HG02870 (cell line): ENCODE results near the gene SDC1.
"Not testable (repeated sequence)": the region's sequence is repeated elsewhere in the genome, so short reads cannot be mapped to it uniquely, and the experiment has no call there.

Experiments used
- ATAC-seq: cut with Tn5 transposase; IDR thresholded peaks from one replicate; pipeline ENCODE4 v1.9.1; 2021; ENCODE audit warnings: mild to moderate bottlenecking, moderate library complexity; ENCODE audit not compliant: unreplicated experiment

SDC1 gene

GRCh38 chr2:20224716-20225293 lies at the start of gene SDC1:
TSS of gene SDC1 (minus strand) at chr2:20225130. CDS start at chr2:20224867, 263 bp downstream.
- ATAC-seq = peak; percentile 19

- ATAC-seq = no peak
These were observed 48.1 kb upstream of the SDC1 start for GRCh38 chr2:20273042-20273441.

- not testable (repeated sequence) for ATAC-seq
These were observed 43.4 kb upstream of the SDC1 start for GRCh38 chr2:20268317-20268716.

- no peak for ATAC-seq
These were observed 42.6 kb upstream of the SDC1 start for GRCh38 chr2:20267529-20267928.

- ATAC-seq = no peak
These were observed 39.7 kb upstream of the SDC1 start for GRCh38 chr2:20264629-20265028.

GRCh38 chr2:20257411-20257810 lies 32.5 kb upstream of the SDC1 start:
- no peak for ATAC-seq

GRCh38 chr2:20254731-20255130 lies 29.8 kb upstream of the SDC1 start:
- no peak for ATAC-seq

GRCh38 chr2:20250436-20250835 lies 25.5 kb upstream of the SDC1 start:
- no peak for ATAC-seq

- ATAC-seq = no peak
These were observed 24.2 kb upstream of the SDC1 start for GRCh38 chr2:20249170-20249569.

- no peak for ATAC-seq
These were observed 22.2 kb upstream of the SDC1 start for GRCh38 chr2:20247084-20247483.

- not testable (repeated sequence) for ATAC-seq
These were observed 18.7 kb upstream of the SDC1 start for GRCh38 chr2:20243637-20244036.

- no peak for ATAC-seq
These were observed 17.9 kb upstream of the SDC1 start for GRCh38 chr2:20242727-20243377.

GRCh38 chr2:20241973-20242726 lies 17.2 kb upstream of the SDC1 start:
- ATAC-seq = no peak

- ATAC-seq = not testable (repeated sequence)
These were observed 15.4 kb upstream of the SDC1 start for GRCh38 chr2:20240291-20240690.

- ATAC-seq = no peak
These were observed 11.6 kb upstream of the SDC1 start for GRCh38 chr2:20236496-20236895.

- no peak for ATAC-seq
These were observed 10.8 kb upstream of the SDC1 start for GRCh38 chr2:20235655-20236305.

GRCh38 chr2:20234597-20234996 lies 9.7 kb upstream of the SDC1 start:
- ATAC-seq = not testable (repeated sequence)

GRCh38 chr2:20232837-20233207 lies 7.9 kb upstream of the SDC1 start:
- ATAC-seq = no peak

- no peak for ATAC-seq
These were observed 6.7 kb upstream of the SDC1 start for GRCh38 chr2:20231598-20232026.

GRCh38 chr2:20231159-20231558 lies 6.2 kb upstream of the SDC1 start:
- ATAC-seq = no peak

GRCh38 chr2:20230114-20230425 lies 5.1 kb upstream of the SDC1 start:
- no peak for ATAC-seq
